HFFc6 (cell line): ENCODE data around the gene MARVELD1. TPM values are rescaled to one million over a fixed set of nuclear protein-coding genes. Genes with fewer than 3 reads are reported as not detected.
A peak's percentile ranks its signal among the peaks of the same experiment; 100 is the strongest.

ENCODE experiments used
- DNase-seq: peaks from one replicate; pipeline ENCODE4 v3.0.0-alpha.2; 2018
- H3K27ac Mint-ChIP-seq: 2 replicates; pipeline ENCODE4 v1.8.0; 2020; ENCODE audit warnings: mild to moderate bottlenecking, mixed read lengths
- H3K27me3 Mint-ChIP-seq: 2 replicates; pipeline ENCODE4 v1.8.0; 2021; ENCODE audit warnings: mild to moderate bottlenecking, moderate library complexity, mixed read lengths; ENCODE audit not compliant: insufficient read depth
- H3K36me3 Mint-ChIP-seq: 2 replicates; pipeline ENCODE4 v1.8.0; 2021; ENCODE audit warnings: low read depth, mixed read lengths
- H3K4me1 Mint-ChIP-seq: 2 replicates; pipeline ENCODE4 v1.8.0; 2020; ENCODE audit warnings: low read depth, mixed read lengths
- H3K4me3 Mint-ChIP-seq: 2 replicates; pipeline ENCODE4 v1.8.0; 2020; ENCODE audit warnings: mild to moderate bottlenecking, moderate library complexity, mixed read lengths
- H3K9me3 Mint-ChIP-seq: 2 replicates; pipeline ENCODE4 v1.8.0; 2020; ENCODE audit warnings: mild to moderate bottlenecking, mixed read lengths
- total RNA-seq, 6 experiments: library from RNA; stranded (reverse); fragmentation: NEBNext Ultra II Directional; extraction: Animal tissue kit (Norgen Biotek cat#: 25700); gene quantifications; 2 replicates in 1 of 6; 3 replicates in 5 of 6; pipeline ENCODE4 v1.2.3, GENCODE V29; 2021
- TF ChIP-seq, protein P1 (sequence below): fragments of 200-600 bp; sonication (generic); IDR thresholded peaks from 2 replicates; pipeline ENCODE4 v1.5.0; 2021; ENCODE audit warnings: antibody characterized with exemption, mild to moderate bottlenecking

Gene MARVELD1
- total RNA-seq, 6 experiments from 2014 or later = 76.7 to 94.7 (median 80.9) TPM

GRCh38 chr10:97701438-97702069 is 12.0 kb upstream of the MARVELD1 start:
- Mint-ChIP-seq H3K9me3 (no peaks in the 10 kb centered on the region), H3K4me1 (peaks cover 20% of the 10 kb centered on the region), H3K27ac (no peak overlapping the region), H3K36me3 (no peaks in the 10 kb centered on the region), H3K4me3 (no peak overlapping the region), H3K27me3 (peaks cover 1% of the 10 kb centered on the region)
- TF ChIP-seq, protein P1, sequence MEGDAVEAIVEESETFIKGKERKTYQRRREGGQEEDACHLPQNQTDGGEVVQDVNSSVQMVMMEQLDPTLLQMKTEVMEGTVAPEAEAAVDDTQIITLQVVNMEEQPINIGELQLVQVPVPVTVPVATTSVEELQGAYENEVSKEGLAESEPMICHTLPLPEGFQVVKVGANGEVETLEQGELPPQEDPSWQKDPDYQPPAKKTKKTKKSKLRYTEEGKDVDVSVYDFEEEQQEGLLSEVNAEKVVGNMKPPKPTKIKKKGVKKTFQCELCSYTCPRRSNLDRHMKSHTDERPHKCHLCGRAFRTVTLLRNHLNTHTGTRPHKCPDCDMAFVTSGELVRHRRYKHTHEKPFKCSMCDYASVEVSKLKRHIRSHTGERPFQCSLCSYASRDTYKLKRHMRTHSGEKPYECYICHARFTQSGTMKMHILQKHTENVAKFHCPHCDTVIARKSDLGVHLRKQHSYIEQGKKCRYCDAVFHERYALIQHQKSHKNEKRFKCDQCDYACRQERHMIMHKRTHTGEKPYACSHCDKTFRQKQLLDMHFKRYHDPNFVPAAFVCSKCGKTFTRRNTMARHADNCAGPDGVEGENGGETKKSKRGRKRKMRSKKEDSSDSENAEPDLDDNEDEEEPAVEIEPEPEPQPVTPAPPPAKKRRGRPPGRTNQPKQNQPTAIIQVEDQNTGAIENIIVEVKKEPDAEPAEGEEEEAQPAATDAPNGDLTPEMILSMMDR = peak; percentile 87
- peak; percentile 74 for DNase-seq

DNA sequence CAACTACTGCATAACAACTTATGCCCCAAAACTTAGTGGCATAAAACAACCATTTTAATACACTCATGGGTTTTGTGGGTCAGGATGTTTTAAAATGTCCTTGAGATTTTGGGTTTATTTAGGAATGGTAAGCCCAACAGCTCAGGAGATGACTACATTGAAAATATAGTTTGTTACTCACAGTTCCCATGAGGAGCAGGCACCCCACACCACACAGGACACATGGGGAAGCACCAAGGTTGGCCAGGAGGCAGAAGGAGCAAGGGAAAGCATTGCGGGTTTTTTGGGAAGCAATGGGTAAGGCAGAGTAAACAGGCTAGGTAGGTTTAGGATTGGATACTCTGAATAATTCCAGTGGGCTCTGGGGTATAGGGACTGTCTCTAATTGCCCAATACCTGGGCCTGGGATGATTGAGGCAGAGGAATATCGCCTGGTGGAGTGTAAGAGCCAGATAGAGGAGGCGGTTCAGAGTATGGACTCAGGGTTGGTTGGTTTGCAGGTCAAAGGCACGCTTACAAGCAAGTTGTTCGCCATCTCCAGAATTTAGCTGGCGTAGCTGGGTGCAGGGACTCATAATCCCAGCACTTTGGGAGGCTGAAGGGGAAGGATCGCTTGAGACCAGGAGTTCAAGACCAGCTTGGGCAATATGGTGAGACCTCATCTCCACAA is 10.0 kb upstream of the MARVELD1 start:
- Mint-ChIP-seq H3K4me1 (peaks cover 28% of the 10 kb centered on the region), H3K36me3 (no peaks in the 10 kb centered on the region), H3K4me3 (no peak overlapping the region), H3K9me3 (no peaks in the 10 kb centered on the region), H3K27ac (no peak overlapping the region), H3K27me3 (peaks cover 1% of the 10 kb centered on the region)
- TF ChIP-seq, protein P1 = no peak
- no peak for DNase-seq

- Mint-ChIP-seq H3K27ac (no peak overlapping the region), H3K4me1 (peaks cover 36% of the 10 kb centered on the region), H3K9me3 (no peaks in the 10 kb centered on the region), H3K27me3 (peaks cover 1% of the 10 kb centered on the region), H3K36me3 (no peaks in the 10 kb centered on the region), H3K4me3 (no peak overlapping the region)
- TF ChIP-seq, protein P1 = no peak
- no peak for DNase-seq
Measured at GRCh38 chr10:97704341-97704740, 9.2 kb upstream of the MARVELD1 start.

- H3K4me3 Mint-ChIP-seq = no peak overlapping the region
- H3K27me3 Mint-ChIP-seq = peaks cover 1% of the 10 kb centered on the region
- no peak for DNase-seq
- no peaks in the 10 kb centered on the region for H3K9me3 Mint-ChIP-seq
- no peak overlapping the region for H3K27ac Mint-ChIP-seq
- no peaks in the 10 kb centered on the region for H3K36me3 Mint-ChIP-seq
- TF ChIP-seq, protein P1 = no peak
- H3K4me1 Mint-ChIP-seq = peaks cover 44% of the 10 kb centered on the region
Measured at GRCh38 chr10:97705006-97705670, 8.4 kb upstream of the MARVELD1 start.

DNA sequence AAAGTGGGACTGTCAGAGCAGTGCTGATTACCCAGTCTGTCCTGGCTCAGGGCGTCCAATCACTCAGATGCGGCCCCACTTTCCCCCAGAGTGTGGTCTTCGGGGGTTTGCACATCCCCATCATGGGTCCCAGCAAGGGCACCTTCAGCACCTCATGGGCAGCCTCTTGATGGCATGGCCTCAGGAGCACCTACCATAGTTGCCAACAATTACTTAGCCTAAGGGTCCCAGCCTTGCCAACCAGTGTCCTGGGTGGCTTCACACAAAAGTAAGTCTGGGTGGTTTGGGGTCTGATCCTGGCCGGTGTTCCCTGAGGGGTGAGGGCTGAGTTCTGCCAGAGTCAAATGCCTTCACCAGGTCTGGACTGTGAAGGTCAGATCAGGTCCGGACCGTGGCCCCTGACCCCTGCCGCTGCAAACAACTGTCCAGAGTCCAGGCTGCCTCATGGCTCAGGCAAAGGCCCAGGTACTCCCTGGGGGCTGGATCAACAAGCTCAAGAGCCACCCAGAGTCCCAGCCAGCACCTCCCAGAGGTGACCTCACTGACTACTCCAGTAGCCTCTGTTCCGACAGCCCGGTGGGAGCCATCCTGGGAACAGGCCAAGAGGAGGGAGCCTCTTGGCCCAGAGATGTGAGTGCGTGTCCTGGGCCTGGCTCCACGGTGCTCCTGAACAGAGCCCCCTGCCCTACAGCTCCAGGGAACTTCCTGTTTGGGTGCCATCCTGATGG is 6.2 kb upstream of the MARVELD1 start:
- TF ChIP-seq, protein P1 = no peak
- H3K36me3 Mint-ChIP-seq = no peaks in the 10 kb centered on the region
- H3K27ac Mint-ChIP-seq = no peak overlapping the region
- H3K9me3 Mint-ChIP-seq = no peaks in the 10 kb centered on the region
- peaks cover 41% of the 10 kb centered on the region for H3K4me1 Mint-ChIP-seq
- no peak for DNase-seq
- peaks cover 1% of the 10 kb centered on the region; the same call in 1 of the 2 replicates for H3K27me3 Mint-ChIP-seq
- no peak overlapping the region for H3K4me3 Mint-ChIP-seq
